Lower lobe of right lung (tissue), 2 donors: ENCODE results near the gene LSP1. TPM values are rescaled to one million over a fixed set of nuclear protein-coding genes. Genes with fewer than 3 reads are reported as not detected.

Source experiments
- ATAC-seq, 2 donors: fragments of 200-7000 bp; cut with Tn5 transposase; one replicate each; pipeline ENCODE4 v1.9.1; 2020 to 2022; ENCODE audit warnings: mild to moderate bottlenecking in 2 of 2, moderate library complexity in 2 of 2
- DNase-seq: peaks from one replicate; pipeline ENCODE4 v3.0.0-alpha.2; 2020
- H3K27ac ChIP-seq: fragments of 200-600 bp; one replicate; pipeline ENCODE4 v1.8.0; 2022
- H3K27me3 ChIP-seq: fragments of 200-600 bp; one replicate; pipeline ENCODE4 v1.8.0; 2022; ENCODE audit warnings: low read depth
- H3K36me3 ChIP-seq: fragments of 200-600 bp; one replicate; pipeline ENCODE4 v1.8.0; 2022; ENCODE audit warnings: mild to moderate bottlenecking
- H3K4me1 ChIP-seq: fragments of 200-600 bp; one replicate; pipeline ENCODE4 v1.8.0; 2022
- H3K4me3 ChIP-seq: fragments of 200-600 bp; one replicate; pipeline ENCODE4 v1.8.0; 2022; ENCODE audit warnings: mild to moderate bottlenecking
- H3K9me3 ChIP-seq: fragments of 200-600 bp; one replicate; pipeline ENCODE4 v1.8.0; 2022
- CTCF ChIP-seq: fragments of 200-600 bp; IDR thresholded peaks from one replicate; pipeline ENCODE4 v1.8.0; 2022; ENCODE audit warnings: antibody characterized with exemption, mild to moderate bottlenecking
- intact Hi-C: fragments of 100-400 bp; cut with DNase I; formaldehyde crosslinking; loops from one replicate; pipeline ENCODE4 v1.11.0; 2022
- total RNA-seq: library from RNA; stranded (reverse); fragmentation: NEBNext Ultra II Directional; extraction: Animal tissue kit (Norgen Biotek cat#: 25700); gene quantifications from one replicate; pipeline ENCODE4 v1.2.1, GENCODE V29; 2021
- donor health status: DM: no; HTN: yes; CAD: no; lungs with severe emphysema.

The LSP1 gene
- total RNA-seq, 1 donor from 2014 or later = 90.4 TPM

DNA sequence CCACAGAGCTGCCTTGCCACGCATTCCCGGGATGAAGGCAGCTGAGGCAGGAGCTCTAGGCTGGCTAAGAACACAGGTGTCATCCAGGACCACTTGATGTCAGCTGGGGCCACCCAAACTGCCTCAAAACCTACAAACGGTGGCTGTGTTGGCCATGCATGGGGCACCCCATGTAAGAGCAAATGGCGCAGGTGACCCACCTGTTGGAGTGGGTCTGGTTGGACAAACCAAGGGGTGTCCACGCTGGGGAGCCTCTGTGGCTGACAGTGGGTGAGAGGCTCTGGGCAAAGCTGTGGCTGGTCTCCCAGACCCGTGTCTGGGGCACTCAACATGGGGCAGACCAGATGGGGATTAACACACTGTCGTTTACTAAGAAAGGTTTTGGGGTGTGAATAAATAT, 37.1 kb upstream of the LSP1 start:
- intact Hi-C loops = no loop called here
- H3K36me3 ChIP-seq = no peaks in the 10 kb centered on the region

GRCh38 chr11:1817000-1817399, 35.9 kb upstream of the LSP1 start:
- DNase-seq (no peak), ATAC-seq (no peak)
- no peak overlapping the region for H3K27ac ChIP-seq
- TF ChIP-seq CTCF = no peak
- H3K36me3 ChIP-seq = no peaks in the 10 kb centered on the region
- peaks cover 9% of the 10 kb centered on the region for H3K9me3 ChIP-seq
- H3K4me3 ChIP-seq = no peak overlapping the region
- H3K4me1 ChIP-seq = no peaks in the 10 kb centered on the region
- peaks cover 21% of the 10 kb centered on the region for H3K27me3 ChIP-seq
- intact Hi-C loops = no loop called here

More for the DNA sequence above, 37.1 kb upstream of the LSP1 start:
- no peak for TF ChIP-seq CTCF
- DNase-seq (no peak), ATAC-seq (no peak)
- Histone ChIP-seq H3K27ac (no peak overlapping the region), H3K4me3 (no peak overlapping the region), H3K27me3 (peaks cover 21% of the 10 kb centered on the region), H3K4me1 (no peaks in the 10 kb centered on the region), H3K9me3 (peaks cover 9% of the 10 kb centered on the region)

DNA sequence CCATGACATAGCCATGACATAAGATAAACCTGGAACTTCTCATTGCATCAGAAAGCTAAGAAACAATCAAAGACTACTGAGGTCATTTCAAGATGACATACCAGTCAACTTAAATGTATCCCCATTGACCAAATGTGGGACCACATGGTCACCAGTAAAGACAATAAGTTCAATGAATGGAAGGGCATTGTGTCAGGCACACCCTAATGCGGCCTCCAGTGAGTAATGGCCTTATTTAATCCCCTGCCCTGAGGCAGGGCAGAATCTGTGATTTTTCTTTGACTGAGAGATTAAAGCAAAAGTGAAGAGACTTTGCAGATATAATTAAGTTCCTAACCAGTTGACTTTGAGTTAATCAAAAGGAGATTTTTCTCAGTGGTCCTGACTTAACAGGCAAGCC, 35.4 kb upstream of the LSP1 start:
- ATAC-seq (no peak), DNase-seq (no peak)
- Histone ChIP-seq H3K4me3 (no peak overlapping the region), H3K4me1 (no peaks in the 10 kb centered on the region), H3K36me3 (no peaks in the 10 kb centered on the region), H3K9me3 (peaks cover 9% of the 10 kb centered on the region), H3K27me3 (peaks cover 21% of the 10 kb centered on the region), H3K27ac (no peak overlapping the region)
- no peak for TF ChIP-seq CTCF
- intact Hi-C loops = no loop called here

- no peak overlapping the region for H3K4me3 ChIP-seq
- ATAC-seq (no peak), DNase-seq (no peak)
- TF ChIP-seq CTCF = no peak
- no peak overlapping the region for H3K27ac ChIP-seq
- peaks cover 12% of the 10 kb centered on the region for H3K27me3 ChIP-seq
- peaks cover 9% of the 10 kb centered on the region for H3K9me3 ChIP-seq
- H3K4me1 ChIP-seq = no peaks in the 10 kb centered on the region
- no peaks in the 10 kb centered on the region for H3K36me3 ChIP-seq
- intact Hi-C loops = no loop called here
These were observed 33.8 kb upstream of the LSP1 start for GRCh38 chr11:1819074-1819473.

- ATAC-seq (no peak), DNase-seq (no peak)
- intact Hi-C loops = no loop called here
- H3K9me3 ChIP-seq = peaks cover 9% of the 10 kb centered on the region
- no peak overlapping the region for H3K27ac ChIP-seq
- H3K4me1 ChIP-seq = peaks cover 6% of the 10 kb centered on the region
- no peaks in the 10 kb centered on the region for H3K36me3 ChIP-seq
- TF ChIP-seq CTCF = no peak
- no peak overlapping the region for H3K4me3 ChIP-seq
- H3K27me3 ChIP-seq = peaks cover 2% of the 10 kb centered on the region
These were observed 32.2 kb upstream of the LSP1 start for GRCh38 chr11:1820463-1821325.
